H1 (cell line): ENCODE results near the gene EFHD1. TPM values are rescaled to one million over a fixed set of nuclear protein-coding genes. Genes with fewer than 3 reads are reported as not detected.

Source experiments
- CTCF ChIA-PET: fragments of 300-600 bp; sonication (Branson Sonifier 250); formaldehyde crosslinking; loops from one replicate; lab custom pipeline; 2021; ENCODE audit not compliant: partially characterized antibody; lab: Charles Lee
- POLR2A ChIA-PET: fragments of 300-600 bp; sonication (Branson Sonifier 250); formaldehyde crosslinking; loops from one replicate; lab custom pipeline; 2021; ENCODE audit warnings: inconsistent platforms; ENCODE audit not compliant: partially characterized antibody; lab: Charles Lee
- DNase-seq, 2 experiments: peaks; one replicate each; pipeline versions ENCODE4 v3.0.0 to v3.0.0-alpha.2; 2010 to 2022; ENCODE audit warnings: low spot score in 2 of 2, low read depth in 1 of 2, mixed read lengths in 1 of 2
- FAIRE-seq: peaks from 2 replicates; lab custom pipeline; 2011; peaks lifted over from hg19 to GRCh38; lab: Jason Lieb, UNC
- H2AFZ ChIP-seq: 2 replicates; pipeline ENCODE4 v1.8.1; 2012; ENCODE audit warnings: low read length, inconsistent platforms
- H2AK5ac ChIP-seq: 2 replicates; pipeline ENCODE4 v1.6.1; 2013; ENCODE audit warnings: low read depth, low read length
- H2BK120ac ChIP-seq: replicated peaks from 2 replicates; pipeline ENCODE3; 2013; ENCODE audit warnings: low read depth, low read length, inconsistent platforms
- H2BK12ac ChIP-seq: 2 replicates; pipeline ENCODE4 v1.6.1; 2013; ENCODE audit warnings: low read depth, low read length
- H2BK15ac ChIP-seq: 2 replicates; pipeline ENCODE4 v1.6.1; 2013; ENCODE audit warnings: low read length
- H2BK20ac ChIP-seq: 2 replicates; pipeline ENCODE4 v1.6.1; 2013; ENCODE audit warnings: low read length
- H2BK5ac ChIP-seq: 2 replicates; pipeline ENCODE4 v1.6.1; 2013; ENCODE audit warnings: low read depth, low read length
- H3K14ac ChIP-seq: 2 replicates; pipeline ENCODE4 v1.6.1; 2013; ENCODE audit warnings: inconsistent platforms; ENCODE audit not compliant: insufficient read length
- H3K18ac ChIP-seq: 2 replicates; pipeline ENCODE4 v1.6.1; 2013; ENCODE audit warnings: low read length; ENCODE audit errors: extremely low read depth
- H3K23ac ChIP-seq: 2 replicates; pipeline ENCODE4 v1.6.1; 2013; ENCODE audit warnings: inconsistent platforms; ENCODE audit not compliant: insufficient read length
- H3K23me2 ChIP-seq: 2 replicates; pipeline ENCODE4 v1.6.1; 2013; ENCODE audit warnings: low read depth, low read length
- H3K27ac ChIP-seq: 2 replicates; pipeline ENCODE4 v1.6.1; 2011; ENCODE audit warnings: low read depth, low read length, inconsistent platforms
- H3K27me3 ChIP-seq, 4 experiments: replicated peaks in 1 of 4; 1 replicate in 1 of 4; 2 replicates in 3 of 4; pipeline versions ENCODE4 v1.6.1 to v1.8.1; 2011 to 2013; ENCODE audit warnings: low read length in 3 of 4, mild to moderate bottlenecking in 3 of 4, inconsistent platforms in 2 of 4, mixed read lengths in 2 of 4, moderate library complexity in 1 of 4; ENCODE audit not compliant: control insufficient read depth in 3 of 4, insufficient read depth in 3 of 4; ENCODE audit errors: extremely low read depth in 1 of 4
- H3K36me3 ChIP-seq, 4 experiments: 2 replicates each; pipeline versions ENCODE4 v1.6.1 to v1.8.1; 2011 to 2013; ENCODE audit warnings: mild to moderate bottlenecking in 4 of 4, low read length in 3 of 4, moderate library complexity in 2 of 4, control low read depth in 1 of 4, inconsistent platforms in 1 of 4; ENCODE audit not compliant: insufficient read depth in 4 of 4, control insufficient read depth in 2 of 4
- H3K4ac ChIP-seq: replicated peaks from 2 replicates; pipeline ENCODE3; 2013; ENCODE audit warnings: low read length, low read depth, mixed read lengths, inconsistent platforms; ENCODE audit not compliant: insufficient read length
- H3K4me1 ChIP-seq, 4 experiments: replicated peaks in 1 of 4; 1 replicate in 1 of 4; 2 replicates in 3 of 4; pipeline versions ENCODE4 v1.6.1 to v1.8.1; 2011 to 2013; ENCODE audit warnings: low read length in 3 of 4, inconsistent platforms in 2 of 4, mixed read lengths in 1 of 4; ENCODE audit not compliant: insufficient read depth in 4 of 4, control insufficient read depth in 3 of 4
- H3K4me2 ChIP-seq, 2 experiments: 2 replicates each; pipeline versions ENCODE4 v1.6.1 to v1.8.1; 2011 to 2013; ENCODE audit warnings: low read depth in 2 of 2, low read length in 2 of 2, control low read depth in 1 of 2, inconsistent platforms in 1 of 2, mild to moderate bottlenecking in 1 of 2; ENCODE audit not compliant: insufficient read depth in 1 of 2
- H3K4me3 ChIP-seq, 4 experiments: fragments of 200-600, 300-600 bp in 1 of 4; sonication (generic), shearing (Covaris generic), sonication (Bioruptor Twin) in 1 of 4; 2 replicates each; pipeline versions ENCODE4 v1.5.1 to v1.8.1; 2011 to 2016; ENCODE audit warnings: low read length in 4 of 4, low read depth in 3 of 4, control low read depth in 2 of 4, inconsistent platforms in 2 of 4, mild to moderate bottlenecking in 2 of 4, mixed read lengths in 1 of 4, moderate library complexity in 1 of 4; ENCODE audit not compliant: insufficient read depth in 2 of 4; ENCODE audit errors: extremely low read depth in 1 of 4
- H3K56ac ChIP-seq: replicated peaks from 2 replicates; pipeline ENCODE3; 2013; ENCODE audit warnings: low read depth, mild to moderate bottlenecking, mixed read lengths, low read length, inconsistent platforms; ENCODE audit not compliant: insufficient read length
- H3K79me1 ChIP-seq: 2 replicates; pipeline ENCODE4 v1.6.1; 2013; ENCODE audit warnings: low read depth, low read length, control low read depth
- H3K79me2 ChIP-seq, 2 experiments: 2 replicates each; pipeline versions ENCODE4 v1.6.1 to v1.8.1; 2012 to 2013; ENCODE audit warnings: low read length in 2 of 2, mild to moderate bottlenecking in 2 of 2, inconsistent platforms in 1 of 2; ENCODE audit not compliant: insufficient read depth in 2 of 2, control insufficient read depth in 1 of 2
- H3K9ac ChIP-seq, 4 experiments: replicated peaks in 1 of 4; 1 replicate in 1 of 4; 2 replicates in 3 of 4; pipeline versions ENCODE4 v1.6.1 to v1.8.1; 2011 to 2013; ENCODE audit warnings: low read depth in 3 of 4, low read length in 3 of 4, control low read depth in 2 of 4, mild to moderate bottlenecking in 2 of 4, moderate library complexity in 2 of 4, inconsistent platforms in 1 of 4; ENCODE audit errors: extremely low read depth in 1 of 4
- H3K9me3 ChIP-seq, 2 experiments: 2 replicates each; pipeline versions ENCODE4 v1.6.1 to v1.8.1; 2012 to 2013; ENCODE audit warnings: mild to moderate bottlenecking in 2 of 2, moderate library complexity in 2 of 2, control low read depth in 1 of 2, inconsistent platforms in 1 of 2, low read depth in 1 of 2, low read length in 1 of 2, mixed read lengths in 1 of 2; ENCODE audit not compliant: insufficient read depth in 2 of 2
- H4K20me1 ChIP-seq, 2 experiments: replicated peaks in 1 of 2; 2 replicates each; pipeline versions ENCODE3 to v1.8.1; 2011 to 2013; ENCODE audit warnings: inconsistent platforms in 2 of 2, low read length in 2 of 2, mild to moderate bottlenecking in 1 of 2; ENCODE audit not compliant: insufficient read depth in 2 of 2, control insufficient read depth in 1 of 2
- H4K5ac ChIP-seq: 2 replicates; pipeline ENCODE4 v1.6.1; 2013; ENCODE audit warnings: low read length, low read depth, mixed read lengths, inconsistent platforms; ENCODE audit not compliant: insufficient read length
- H4K8ac ChIP-seq: 2 replicates; pipeline ENCODE4 v1.8.0; 2013; ENCODE audit warnings: mild to moderate bottlenecking, moderate library complexity, low read length, inconsistent platforms; ENCODE audit not compliant: insufficient read depth; ENCODE audit errors: extremely low read depth
- H4K91ac ChIP-seq: replicated peaks from 2 replicates; pipeline ENCODE3; 2013; ENCODE audit warnings: low read length, mixed read lengths, inconsistent platforms; ENCODE audit not compliant: insufficient read length
- EGR1 ChIP-seq: IDR thresholded peaks from 2 replicates; pipeline ENCODE4 v1.6.1; 2011; ENCODE audit warnings: low read depth, low read length, borderline replicate concordance
- HDAC6 ChIP-seq: IDR thresholded peaks from one replicate; pipeline ENCODE4 v1.7.1; 2012; ENCODE audit warnings: low read depth, mild to moderate bottlenecking, inconsistent platforms, low read length, moderate library complexity
- POU5F1 ChIP-seq: IDR thresholded peaks from 2 replicates; pipeline ENCODE4 v1.6.1; 2011; ENCODE audit warnings: low read depth, mild to moderate bottlenecking, low read length, moderate library complexity
- RNF2 ChIP-seq: fragments of 200-900, 300-1000 bp; sonication (generic); IDR thresholded peaks from 2 replicates; pipeline ENCODE4 v1.7.1; 2016; ENCODE audit warnings: borderline replicate concordance, low read depth, mild to moderate bottlenecking, antibody characterized with exemption, low read length; ENCODE audit not compliant: poor library complexity, severe bottlenecking; ENCODE audit errors: missing control alignments
- SAP30 ChIP-seq: fragments of 300-600 bp; sonication (generic); IDR thresholded peaks from 2 replicates; pipeline ENCODE4 v1.7.1; 2012; ENCODE audit warnings: low read length, moderate library complexity, mild to moderate bottlenecking, inconsistent platforms; ENCODE audit not compliant: insufficient read depth, insufficient replicate concordance
- SP4 ChIP-seq: IDR thresholded peaks from 2 replicates; pipeline ENCODE4 v1.6.1; 2012; ENCODE audit warnings: low read length, inconsistent platforms
- TCF12 ChIP-seq: IDR thresholded peaks from 2 replicates; pipeline ENCODE4 v1.6.1; 2011; ENCODE audit warnings: low read depth, mild to moderate bottlenecking, low read length
- WGBS, 2 experiments: shearing (Covaris generic) in 1 of 2; methylation state at CpG; one replicate each; pipeline versions ENCODE4 v1.1.6 to v1.1.7; 2013 to 2015; ENCODE audit warnings: low lambda C conversion rate in 2 of 2, mixed read lengths in 2 of 2, inconsistent platforms in 1 of 2, low coverage in 1 of 2, missing lambda C conversion rate in 1 of 2; ENCODE audit not compliant: insufficient replicate concordance in 2 of 2, insufficient coverage in 1 of 2, insufficient read length in 1 of 2; ENCODE audit errors: extremely low coverage in 1 of 2, missing lambda C conversion rate in 1 of 2; 5-methylcytosine and 5-hydroxymethylcytosine counted together
- polyA plus RNA-seq, 7 experiments: library from polyadenylated mRNA; depleted of rRNA in 3 of 7; stranded (reverse) in 5 of 7; unstranded in 2 of 7; fragments of >200 nt in 5 of 7; fragments of 200-250 nt in 2 of 7; gene quantifications; 1 replicate in 5 of 7; 2 replicates in 1 of 7; 4 replicates in 1 of 7; pipeline versions ENCODE4 v1.2.1 to v1.2.3, GENCODE V29; 2011 to 2013; ENCODE audit warnings: missing spikeins in 2 of 7, mixed read lengths in 2 of 7
- total RNA-seq: library from RNA; stranded (reverse); fragmentation: NEBNext Ultra II Directional; extraction: Animal tissue kit (Norgen Biotek cat#: 25700); gene quantifications from 2 replicates; pipeline ENCODE4 v1.2.1, GENCODE V29; 2021
- TF ChIP-seq, protein P1 (sequence below): IDR thresholded peaks from 2 replicates; pipeline ENCODE4 v1.6.1; 2012; ENCODE audit warnings: inconsistent platforms

Gene EFHD1
- total and polyA plus RNA-seq, 2 of the 8 experiments (the other 6 are each of a cell fraction or from before 2014, with no cell fraction given): 3.4 to 4.5 TPM

DNA sequence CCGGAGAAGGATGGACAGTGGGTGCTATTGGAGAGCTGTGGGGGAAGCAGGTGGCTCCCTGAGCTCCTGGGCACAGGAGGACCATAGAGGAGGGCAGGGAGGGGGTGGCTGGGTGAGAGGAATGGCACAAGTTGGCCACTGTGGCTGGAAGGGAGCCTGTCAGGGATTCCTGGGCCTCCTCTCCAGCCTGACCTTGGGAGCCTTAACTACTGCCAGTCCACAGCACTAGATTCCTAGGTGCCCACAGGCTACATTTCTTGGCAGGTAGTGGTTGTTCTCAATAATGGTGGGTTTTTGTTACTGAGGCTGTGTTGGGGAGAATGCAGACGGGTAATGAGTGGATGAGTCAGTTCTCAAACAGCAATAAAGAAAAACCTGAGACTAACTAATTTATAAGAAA, 26.0 kb downstream of the EFHD1 start:
- Histone ChIP-seq H3K14ac (no peak overlapping the region), H2BK15ac (no peak overlapping the region), H3K4me3 (no peak overlapping the region), H3K9me3 (no peaks in the 10 kb centered on the region), H3K23ac (no peak overlapping the region), H4K5ac (no peak overlapping the region), H3K4me1 (no peaks in the 10 kb centered on the region), H3K9ac (no peak overlapping the region), H3K23me2 (no peaks in the 10 kb centered on the region), H3K79me1 (no peaks in the 10 kb centered on the region), H3K56ac (no peak overlapping the region), H2BK12ac (no peak overlapping the region), H4K91ac (no peak overlapping the region), H3K18ac (no peak overlapping the region), H2BK5ac (no peak overlapping the region), H3K4ac (no peak overlapping the region), H2BK120ac (no peak overlapping the region), H2AK5ac (no peak overlapping the region), H3K79me2 (no peaks in the 10 kb centered on the region), H4K8ac (no peak overlapping the region), H3K4me2 (no peak overlapping the region), H4K20me1 (no peaks in the 10 kb centered on the region), H3K27ac (no peak overlapping the region), H3K36me3 (no peaks in the 10 kb centered on the region), H3K27me3 (no peaks in the 10 kb centered on the region), H2BK20ac (no peak overlapping the region), H2AFZ (no peak overlapping the region)
- ChIA-PET CTCF (interaction anchor here (0.9 to 2.2 kb wide), 6 partner anchors 8 to 45 kb away, joined by 3 to 9 read pairs (median 5); no protein-coding TSS in a partner anchor), POLR2A (interaction anchor here (1.5 kb wide), 1 partner anchor 25 kb away, joined by 3 read pairs; no protein-coding TSS in a partner anchor)
- FAIRE-seq (no peak), DNase-seq (no peak)
- WGBS, 2 experiments: 83% methylated on average over 2 of the region's 2 CpGs; no CpG with 5 or more reads in 1 of the 2 experiments
- no peak for TF ChIP-seq SP4
- TF ChIP-seq EGR1: no peak
- no peak for TF ChIP-seq HDAC6
- TF ChIP-seq RNF2: no peak
- no peak for TF ChIP-seq TCF12
- no peak for TF ChIP-seq POU5F1
- TF ChIP-seq SAP30: no peak
- TF ChIP-seq, protein P1, sequence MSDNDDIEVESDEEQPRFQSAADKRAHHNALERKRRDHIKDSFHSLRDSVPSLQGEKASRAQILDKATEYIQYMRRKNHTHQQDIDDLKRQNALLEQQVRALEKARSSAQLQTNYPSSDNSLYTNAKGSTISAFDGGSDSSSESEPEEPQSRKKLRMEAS: no peak
